Activated CD8-positive, alpha-beta T cell treated with anti-CD3 and anti-CD28 coated beads for 36 hours (primary cell): ENCODE measurements around the gene EXOC3. TPM values are rescaled to one million over a fixed set of nuclear protein-coding genes. Genes with fewer than 3 reads are reported as not detected.

ENCODE experiments used
- ATAC-seq: fragments of 200-7000 bp; cut with Tn5 transposase; one replicate; pipeline ENCODE4 v1.10.0; 2021; ENCODE audit warnings: mild to moderate bottlenecking, moderate library complexity
- CTCF ChIA-PET: fragments of 350-600 bp; sonication (Branson Sonifier 250); formaldehyde crosslinking; loops from one replicate; lab custom pipeline; 2021; ENCODE audit warnings: antibody characterized with exemption; lab: Charles Lee
- POLR2A ChIA-PET: fragments of 350-600 bp; sonication (Branson Sonifier 250); formaldehyde crosslinking; loops from one replicate; lab custom pipeline; 2021; ENCODE audit warnings: antibody characterized with exemption; lab: Charles Lee
- DNase-seq: peaks from one replicate; pipeline ENCODE4 v3.0.0-alpha.2; 2020
- H3K27ac Mint-ChIP-seq: one replicate; pipeline ENCODE4 v1.8.0; 2021; ENCODE audit warnings: mild to moderate bottlenecking, mixed read lengths
- H3K27me3 Mint-ChIP-seq: one replicate; pipeline ENCODE4 v1.8.0; 2021; ENCODE audit warnings: mixed read lengths
- H3K36me3 Mint-ChIP-seq: one replicate; pipeline ENCODE4 v1.8.0; 2021; ENCODE audit warnings: low read depth, mixed read lengths
- H3K4me1 Mint-ChIP-seq: one replicate; pipeline ENCODE4 v1.8.0; 2021; ENCODE audit warnings: low read depth, mixed read lengths
- H3K4me3 Mint-ChIP-seq: one replicate; pipeline ENCODE4 v1.8.0; 2021; ENCODE audit warnings: mild to moderate bottlenecking, moderate library complexity, mixed read lengths
- H3K9me3 Mint-ChIP-seq: one replicate; pipeline ENCODE4 v1.8.0; 2021; ENCODE audit warnings: mixed read lengths
- CTCF ChIP-seq: fragments of 200-600 bp; IDR thresholded peaks from one replicate; pipeline ENCODE4 v1.8.0; 2022; ENCODE audit warnings: antibody characterized with exemption, mild to moderate bottlenecking
- intact Hi-C: fragments of 100-400 bp; cut with micrococcal nuclease; formaldehyde crosslinking; loops from one replicate; pipeline ENCODE4 v1.10.0; 2022
- total RNA-seq, 2 experiments: library from RNA; stranded (reverse); gene quantifications; one replicate each; pipeline ENCODE4 v1.2.3, GENCODE V29; 2021

EXOC3 gene
- total RNA-seq, 2 experiments from 2014 or later, result 65.9 to 67.6 TPM

GRCh38 chr5:440401-441201, 2.4 kb upstream of the EXOC3 start:
- ChIA-PET CTCF (interaction anchor here (1.7 kb wide), 1 partner anchor 9 kb away, joined by 5 read pairs; no protein-coding TSS in a partner anchor), POLR2A (interaction anchor here (0.6 to 1.1 kb wide), 2 partner anchors 33 to 68 kb away, joined by 3 read pairs; no protein-coding TSS in a partner anchor)
- ATAC-seq, result no peak
- H3K27ac Mint-ChIP-seq, result no peak overlapping the region
- peaks cover 30% of the 10 kb centered on the region for H3K4me1 Mint-ChIP-seq
- no peaks in the 10 kb centered on the region for H3K27me3 Mint-ChIP-seq
- no peak for TF ChIP-seq CTCF
- H3K4me3 Mint-ChIP-seq, result no peak overlapping the region
- intact Hi-C loops, result no loop called here
- no peak for DNase-seq
- H3K36me3 Mint-ChIP-seq, result peaks cover 11% of the 10 kb centered on the region
- H3K9me3 Mint-ChIP-seq, result no peaks in the 10 kb centered on the region

- no peak for TF ChIP-seq CTCF
- H3K4me3 Mint-ChIP-seq, result peak overlapping the region; percentile 96
- H3K4me1 Mint-ChIP-seq, result peaks cover 39% of the 10 kb centered on the region
- H3K27ac Mint-ChIP-seq, result peak overlapping the region; percentile 93
- H3K9me3 Mint-ChIP-seq, result no peaks in the 10 kb centered on the region
- POLR2A ChIA-PET, result interaction anchor here (1.8 kb wide), 1 partner anchor 30 kb away, joined by 5 read pairs; no protein-coding TSS in a partner anchor
- intact Hi-C loops, result no loop called here
- H3K27me3 Mint-ChIP-seq, result no peaks in the 10 kb centered on the region
- CTCF ChIA-PET, result interaction anchor here (1.7 kb wide), 1 partner anchor 11 kb away, joined by 5 read pairs; no protein-coding TSS in a partner anchor
- ATAC-seq (no peak), DNase-seq (no peak)
- H3K36me3 Mint-ChIP-seq, result peaks cover 18% of the 10 kb centered on the region
These were observed 1.0 kb upstream of the EXOC3 start for GRCh38 chr5:441996-442334.

GRCh38 chr5:443239-444151, 519 bp downstream of the EXOC3 start:
- Mint-ChIP-seq H3K36me3 (peaks cover 31% of the 10 kb centered on the region), H3K4me3 (peak overlapping the region; percentile 96), H3K9me3 (no peaks in the 10 kb centered on the region), H3K27me3 (no peaks in the 10 kb centered on the region), H3K27ac (peak overlapping the region; percentile 77), H3K4me1 (peaks cover 40% of the 10 kb centered on the region)
- POLR2A ChIA-PET, result interaction anchor here (1.8 to 4.6 kb wide), 3 partner anchors 9 to 28 kb away, joined by 5 to 20 read pairs (median 10); no protein-coding TSS in a partner anchor
- intact Hi-C loops, result no loop called here
- DNase-seq (peak; percentile 51), ATAC-seq (peak; percentile 24)
- TF ChIP-seq CTCF, result no peak
- CTCF ChIA-PET, result interaction anchor here (3.7 kb wide), 2 partner anchors 29 to 127 kb away, joined by 24 to 28 read pairs; no protein-coding TSS in a partner anchor

GRCh38 chr5:444226-444625, 1.2 kb downstream of the EXOC3 start:
- DNase-seq, result no peak
- Mint-ChIP-seq H3K27me3 (no peaks in the 10 kb centered on the region), H3K9me3 (no peaks in the 10 kb centered on the region), H3K4me1 (peaks cover 41% of the 10 kb centered on the region), H3K4me3 (peak overlapping the region; percentile 96), H3K27ac (peak overlapping the region; percentile 77), H3K36me3 (peaks cover 39% of the 10 kb centered on the region)
- no peak for ATAC-seq
- intact Hi-C loops, result no loop called here
- POLR2A ChIA-PET, result interaction anchor here (2.2 to 4.6 kb wide), 2 partner anchors 9 to 14 kb away, joined by 10 to 20 read pairs; no protein-coding TSS in a partner anchor
- no peak for TF ChIP-seq CTCF
- CTCF ChIA-PET, result interaction anchor here (3.7 kb wide), 2 partner anchors 29 to 128 kb away, joined by 24 to 28 read pairs; no protein-coding TSS in a partner anchor
